ENCODE measurements around the gene B3GAT3.

B3GAT3 gene

DNA sequence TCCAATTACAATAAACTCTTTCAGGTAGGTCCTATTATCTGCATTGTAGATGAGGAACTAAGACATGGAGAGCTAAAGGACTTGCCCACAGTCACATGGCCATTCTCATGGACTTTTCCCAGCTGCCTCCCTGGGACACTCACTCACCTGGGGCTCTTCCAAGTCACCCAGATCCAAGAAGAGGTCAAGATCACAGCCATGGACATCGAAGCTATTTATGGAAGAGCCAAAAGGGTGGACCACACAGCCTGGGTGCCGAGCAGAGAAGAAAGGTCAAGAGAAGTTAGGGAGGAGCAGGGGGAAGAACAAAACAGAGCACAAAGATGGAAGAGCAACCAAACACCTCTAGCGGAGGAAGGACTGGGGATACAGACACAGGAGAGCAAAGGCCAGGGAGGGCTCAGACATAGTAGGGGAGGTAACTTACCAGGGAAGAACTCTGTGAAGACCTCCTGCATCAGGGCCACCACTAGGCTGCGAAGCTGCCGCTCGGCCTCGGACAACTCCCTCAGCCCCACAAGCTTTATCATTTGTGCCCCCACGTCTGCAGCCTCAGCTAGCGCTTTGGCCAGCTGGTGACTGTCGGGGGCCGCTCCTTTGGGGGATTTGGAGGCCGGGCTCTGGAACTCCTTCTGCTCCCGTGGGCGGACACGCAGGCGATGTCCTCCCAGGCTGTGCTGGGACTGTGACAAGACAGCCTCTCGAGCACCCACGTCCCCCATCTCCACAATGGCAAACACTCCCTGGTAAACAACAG is 40.6 kb downstream of the B3GAT3 start:
- H3K79me2 ChIP-seq (ENCODE audit: insufficient read depth, low read length), result peaks cover 22% of the 10 kb centered on the region
- peaks cover 69% of the 10 kb centered on the region for H3K36me3 ChIP-seq (ENCODE audit: insufficient read depth, low read length)
- no peaks in the 10 kb centered on the region for H3K27me3 ChIP-seq (ENCODE audit: insufficient read depth, low read length, poor library complexity)
- ATAC-seq (ENCODE audit: insufficient read depth, low read depth) (no peak), DNase-seq (no peak)
- no peak for TF ChIP-seq EZH2 (IDR thresholded peaks at IDR 0.05; ENCODE audit: borderline replicate concordance, low read depth, low read length, severe bottlenecking)
- no peak for TF ChIP-seq CTCF (IDR thresholded peaks at IDR 0.05; ENCODE audit: borderline replicate concordance, extremely low read depth, low read length, poor library complexity, severe bottlenecking)
- H3K9ac ChIP-seq (ENCODE audit: low read depth, low read length), result no peak overlapping the region
- H3K4me3 ChIP-seq (ENCODE audit: low read depth in 1 of 2, low read length in 2 of 2), result no peak overlapping the region
- peaks cover 4% of the 10 kb centered on the region for H3K4me1 ChIP-seq (ENCODE audit: insufficient read depth, low read length)
- H3K4me2 ChIP-seq (ENCODE audit: insufficient read depth, low read length), result no peak overlapping the region
- no peak overlapping the region for H3K27ac ChIP-seq (ENCODE audit: low read length)
- no peak overlapping the region for H2AFZ ChIP-seq (ENCODE audit: low read depth, low read length)
- no peaks in the 10 kb centered on the region for H3K9me3 ChIP-seq (ENCODE audit: insufficient read depth, low read length, severe bottlenecking)
- no peaks in the 10 kb centered on the region; the same call in 1 of the 2 replicates for H4K20me1 ChIP-seq (ENCODE audit: insufficient read depth, low read length)

DNA sequence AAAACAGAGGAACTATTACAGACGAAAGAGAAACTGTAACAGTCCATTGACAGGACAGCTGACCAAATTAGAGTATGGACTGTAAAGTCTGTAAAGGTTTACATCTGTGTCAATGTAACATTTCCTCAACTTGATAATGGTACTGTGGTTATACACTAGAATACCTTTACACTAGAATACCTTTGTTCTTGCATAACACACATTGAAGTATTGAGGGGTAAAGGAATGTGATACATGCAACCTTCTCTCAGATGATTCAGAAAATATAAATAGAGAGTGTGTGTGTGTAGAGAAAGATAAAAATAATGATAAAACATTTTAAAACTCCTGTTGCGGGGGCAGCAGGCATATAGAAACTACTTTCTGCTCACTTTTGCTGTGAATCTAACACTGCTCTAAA is 42.5 kb downstream of the B3GAT3 start:
- no peak for DNase-seq
- Histone ChIP-seq H3K27me3 (ENCODE audit: insufficient read depth, low read length, poor library complexity) (no peaks in the 10 kb centered on the region), H3K79me2 (ENCODE audit: insufficient read depth, low read length) (peaks cover 35% of the 10 kb centered on the region; the same call in 1 of the 2 replicates), H3K4me2 (ENCODE audit: insufficient read depth, low read length) (no peak overlapping the region), H3K4me3 (ENCODE audit: low read depth in 1 of 2, low read length in 2 of 2) (no peak overlapping the region), H2AFZ (ENCODE audit: low read depth, low read length) (no peak overlapping the region), H3K9me3 (ENCODE audit: insufficient read depth, low read length, severe bottlenecking) (no peaks in the 10 kb centered on the region), H3K27ac (ENCODE audit: low read length) (no peak overlapping the region), H4K20me1 (ENCODE audit: insufficient read depth, low read length) (no peaks in the 10 kb centered on the region; the same call in 1 of the 2 replicates), H3K4me1 (ENCODE audit: insufficient read depth, low read length) (peaks cover 23% of the 10 kb centered on the region), H3K9ac (ENCODE audit: low read depth, low read length) (no peak overlapping the region), H3K36me3 (ENCODE audit: insufficient read depth, low read length) (peaks cover 68% of the 10 kb centered on the region)
- no peak for ATAC-seq (ENCODE audit: insufficient read depth, low read depth)
- no peak for TF ChIP-seq CTCF (IDR thresholded peaks at IDR 0.05; ENCODE audit: borderline replicate concordance, extremely low read depth, low read length, poor library complexity, severe bottlenecking)
- TF ChIP-seq EZH2 (IDR thresholded peaks at IDR 0.05; ENCODE audit: borderline replicate concordance, low read depth, low read length, severe bottlenecking), result no peak

- Histone ChIP-seq H3K4me3 (ENCODE audit: low read depth in 1 of 2, low read length in 2 of 2) (no peak overlapping the region), H3K9ac (ENCODE audit: low read depth, low read length) (no peak overlapping the region), H3K4me2 (ENCODE audit: insufficient read depth, low read length) (no peak overlapping the region), H3K9me3 (ENCODE audit: insufficient read depth, low read length, severe bottlenecking) (no peaks in the 10 kb centered on the region), H3K36me3 (ENCODE audit: insufficient read depth, low read length) (peaks cover 62% of the 10 kb centered on the region), H3K27me3 (ENCODE audit: insufficient read depth, low read length, poor library complexity) (no peaks in the 10 kb centered on the region), H3K4me1 (ENCODE audit: insufficient read depth, low read length) (peaks cover 23% of the 10 kb centered on the region), H2AFZ (ENCODE audit: low read depth, low read length) (no peak overlapping the region), H4K20me1 (ENCODE audit: insufficient read depth, low read length) (no peaks in the 10 kb centered on the region; the same call in 1 of the 2 replicates), H3K79me2 (ENCODE audit: insufficient read depth, low read length) (peaks cover 32% of the 10 kb centered on the region), H3K27ac (ENCODE audit: low read length) (no peak overlapping the region)
- no peak for TF ChIP-seq EZH2 (IDR thresholded peaks at IDR 0.05; ENCODE audit: borderline replicate concordance, low read depth, low read length, severe bottlenecking)
- TF ChIP-seq CTCF (IDR thresholded peaks at IDR 0.05; ENCODE audit: borderline replicate concordance, extremely low read depth, low read length, poor library complexity, severe bottlenecking), result no peak
- ATAC-seq (ENCODE audit: insufficient read depth, low read depth), result no peak
- DNase-seq, result no peak
Measured at GRCh38 chr11:62578541-62578940, 43.2 kb downstream of the B3GAT3 start.

Data from DND-41 (cell line).